ENCODE results near the gene KCNIP3.

The KCNIP3 gene

GRCh38 chr2:95282458-95282857 lies 14.7 kb upstream of the KCNIP3 start:
- no peaks in the 10 kb centered on the region for H3K36me3 ChIP-seq (ENCODE audit: control insufficient read depth in 5 of 5, insufficient read depth in 5 of 5, low read length in 5 of 5)
- no peak overlapping the region for H3K4me3 ChIP-seq (ENCODE audit: low read depth in 1 of 5, low read length in 5 of 5)
- no peak overlapping the region for H3K9ac ChIP-seq (ENCODE audit: low read length in 5 of 5)
- no peak overlapping the region for H3K27ac ChIP-seq (ENCODE audit: low read depth, low read length)
- no peaks in the 10 kb centered on the region for H3K4me1 ChIP-seq (ENCODE audit: control insufficient read depth in 5 of 5, insufficient read depth in 5 of 5, low read length in 5 of 5)
- peaks cover 0 to 4% (median 0%) of the 10 kb centered on the region in 5 donors for H3K9me3 ChIP-seq (ENCODE audit: control insufficient read depth in 5 of 5, low read length in 5 of 5)
- no peaks in the 10 kb centered on the region for H3K27me3 ChIP-seq (ENCODE audit: control insufficient read depth in 5 of 5, insufficient read depth in 4 of 5, low read length in 5 of 5)

GRCh38 chr2:95283562-95283961 lies 13.6 kb upstream of the KCNIP3 start:
- Histone ChIP-seq H3K27ac (ENCODE audit: low read depth, low read length) (no peak overlapping the region), H3K9ac (ENCODE audit: low read length in 5 of 5) (no peak overlapping the region), H3K27me3 (ENCODE audit: control insufficient read depth in 5 of 5, insufficient read depth in 4 of 5, low read length in 5 of 5) (no peaks in the 10 kb centered on the region), H3K4me1 (ENCODE audit: control insufficient read depth in 5 of 5, insufficient read depth in 5 of 5, low read length in 5 of 5) (no peaks in the 10 kb centered on the region), H3K36me3 (ENCODE audit: control insufficient read depth in 5 of 5, insufficient read depth in 5 of 5, low read length in 5 of 5) (no peaks in the 10 kb centered on the region), H3K9me3 (ENCODE audit: control insufficient read depth in 5 of 5, low read length in 5 of 5) (no peaks in the 10 kb centered on the region), H3K4me3 (ENCODE audit: low read depth in 1 of 5, low read length in 5 of 5) (no peak overlapping the region)

GRCh38 chr2:95284886-95285541 lies 12.1 kb upstream of the KCNIP3 start:
- no peaks in the 10 kb centered on the region for H3K4me1 ChIP-seq (ENCODE audit: control insufficient read depth in 5 of 5, insufficient read depth in 5 of 5, low read length in 5 of 5)

GRCh38 chr2:95285542-95285932 lies 11.6 kb upstream of the KCNIP3 start:
- Histone ChIP-seq H3K4me1 (ENCODE audit: control insufficient read depth in 5 of 5, insufficient read depth in 5 of 5, low read length in 5 of 5) (no peaks in the 10 kb centered on the region), H3K9me3 (ENCODE audit: control insufficient read depth in 5 of 5, low read length in 5 of 5) (peaks cover 0 to 8% (median 6%) of the 10 kb centered on the region in 5 donors), H3K27me3 (ENCODE audit: control insufficient read depth in 5 of 5, insufficient read depth in 4 of 5, low read length in 5 of 5) (no peaks in the 10 kb centered on the region), H3K36me3 (ENCODE audit: control insufficient read depth in 5 of 5, insufficient read depth in 5 of 5, low read length in 5 of 5) (no peaks in the 10 kb centered on the region), H3K4me3 (ENCODE audit: low read depth in 1 of 5, low read length in 5 of 5) (no peak overlapping the region), H3K9ac (ENCODE audit: low read length in 5 of 5) (no peak overlapping the region), H3K27ac (ENCODE audit: low read depth, low read length) (no peak overlapping the region)

More at GRCh38 chr2:95284886-95285541, 12.1 kb upstream of the KCNIP3 start:
- no peak overlapping the region for H3K4me3 ChIP-seq (ENCODE audit: low read depth in 1 of 5, low read length in 5 of 5)
- no peak overlapping the region for H3K9ac ChIP-seq (ENCODE audit: low read length in 5 of 5)
- no peaks in the 10 kb centered on the region for H3K27me3 ChIP-seq (ENCODE audit: control insufficient read depth in 5 of 5, insufficient read depth in 4 of 5, low read length in 5 of 5)
- no peak overlapping the region for H3K27ac ChIP-seq (ENCODE audit: low read depth, low read length)
- H3K9me3 ChIP-seq (ENCODE audit: control insufficient read depth in 5 of 5, low read length in 5 of 5) = peaks cover 0 to 3% (median under 1%) of the 10 kb centered on the region in 5 donors
- no peaks in the 10 kb centered on the region for H3K36me3 ChIP-seq (ENCODE audit: control insufficient read depth in 5 of 5, insufficient read depth in 5 of 5, low read length in 5 of 5)

- H3K9ac ChIP-seq (ENCODE audit: low read length in 5 of 5) = no peak overlapping the region
- H3K4me3 ChIP-seq (ENCODE audit: low read depth in 1 of 5, low read length in 5 of 5) = no peak overlapping the region
- H3K27me3 ChIP-seq (ENCODE audit: control insufficient read depth in 5 of 5, insufficient read depth in 4 of 5, low read length in 5 of 5) = no peaks in the 10 kb centered on the region
- no peaks in the 10 kb centered on the region for H3K4me1 ChIP-seq (ENCODE audit: control insufficient read depth in 5 of 5, insufficient read depth in 5 of 5, low read length in 5 of 5)
- no peaks in the 10 kb centered on the region for H3K36me3 ChIP-seq (ENCODE audit: control insufficient read depth in 5 of 5, insufficient read depth in 5 of 5, low read length in 5 of 5)
- H3K9me3 ChIP-seq (ENCODE audit: control insufficient read depth in 5 of 5, low read length in 5 of 5) = peaks cover 0 to 25% (median 16%) of the 10 kb centered on the region in 5 donors
- no peak overlapping the region for H3K27ac ChIP-seq (ENCODE audit: low read depth, low read length)
Measured at GRCh38 chr2:95287336-95287735, 9.8 kb upstream of the KCNIP3 start.

- no peaks in the 10 kb centered on the region for H3K36me3 ChIP-seq (ENCODE audit: control insufficient read depth in 5 of 5, insufficient read depth in 5 of 5, low read length in 5 of 5)
- H3K4me1 ChIP-seq (ENCODE audit: control insufficient read depth in 5 of 5, insufficient read depth in 5 of 5, low read length in 5 of 5) = no peaks in the 10 kb centered on the region
- no peaks in the 10 kb centered on the region for H3K27me3 ChIP-seq (ENCODE audit: control insufficient read depth in 5 of 5, insufficient read depth in 4 of 5, low read length in 5 of 5)
- H3K9me3 ChIP-seq (ENCODE audit: control insufficient read depth in 5 of 5, low read length in 5 of 5) = peaks cover 0 to 29% (median 16%) of the 10 kb centered on the region in 5 donors
- no peak overlapping the region for H3K27ac ChIP-seq (ENCODE audit: low read depth, low read length)
- no peak overlapping the region for H3K4me3 ChIP-seq (ENCODE audit: low read depth in 1 of 5, low read length in 5 of 5)
- H3K9ac ChIP-seq (ENCODE audit: low read length in 5 of 5) = no peak overlapping the region
Measured at GRCh38 chr2:95287806-95288205, 9.3 kb upstream of the KCNIP3 start.

- Histone ChIP-seq H3K27ac (ENCODE audit: low read depth, low read length) (no peak overlapping the region), H3K27me3 (ENCODE audit: control insufficient read depth in 5 of 5, insufficient read depth in 4 of 5, low read length in 5 of 5) (no peaks in the 10 kb centered on the region), H3K4me1 (ENCODE audit: control insufficient read depth in 5 of 5, insufficient read depth in 5 of 5, low read length in 5 of 5) (no peaks in the 10 kb centered on the region), H3K36me3 (ENCODE audit: control insufficient read depth in 5 of 5, insufficient read depth in 5 of 5, low read length in 5 of 5) (no peaks in the 10 kb centered on the region), H3K9ac (ENCODE audit: low read length in 5 of 5) (no peak overlapping the region), H3K9me3 (ENCODE audit: control insufficient read depth in 5 of 5, low read length in 5 of 5) (peaks cover 0 to 31% (median 16%) of the 10 kb centered on the region in 5 donors), H3K4me3 (ENCODE audit: low read depth in 1 of 5, low read length in 5 of 5) (no peak overlapping the region)
Measured at GRCh38 chr2:95289253-95289652, 7.9 kb upstream of the KCNIP3 start.

- Histone ChIP-seq H3K9ac (ENCODE audit: low read length in 5 of 5) (no peak overlapping the region), H3K36me3 (ENCODE audit: control insufficient read depth in 5 of 5, insufficient read depth in 5 of 5, low read length in 5 of 5) (no peaks in the 10 kb centered on the region), H3K9me3 (ENCODE audit: control insufficient read depth in 5 of 5, low read length in 5 of 5) (peaks cover 0 to 31% (median 16%) of the 10 kb centered on the region in 5 donors), H3K27ac (ENCODE audit: low read depth, low read length) (no peak overlapping the region), H3K27me3 (ENCODE audit: control insufficient read depth in 5 of 5, insufficient read depth in 4 of 5, low read length in 5 of 5) (peaks cover 0 to 3% (median under 1%) of the 10 kb centered on the region in 5 donors), H3K4me1 (ENCODE audit: control insufficient read depth in 5 of 5, insufficient read depth in 5 of 5, low read length in 5 of 5) (no peaks in the 10 kb centered on the region), H3K4me3 (ENCODE audit: low read depth in 1 of 5, low read length in 5 of 5) (no peak overlapping the region)
Measured at GRCh38 chr2:95291222-95291621, 5.9 kb upstream of the KCNIP3 start.

- H3K9ac ChIP-seq (ENCODE audit: low read length in 5 of 5) = no peak overlapping the region
- peaks cover 5 to 10% (median 8%) of the 10 kb centered on the region in 5 donors for H3K27me3 ChIP-seq (ENCODE audit: control insufficient read depth in 5 of 5, insufficient read depth in 4 of 5, low read length in 5 of 5)
Measured at GRCh38 chr2:95292623-95293260, 4.4 kb upstream of the KCNIP3 start.

GRCh38 chr2:95294579-95295250 lies 2.4 kb upstream of the KCNIP3 start:
- Histone ChIP-seq H3K4me1 (ENCODE audit: control insufficient read depth in 5 of 5, insufficient read depth in 5 of 5, low read length in 5 of 5) (no peaks in the 10 kb centered on the region), H3K4me3 (ENCODE audit: low read depth in 1 of 5, low read length in 5 of 5) (no peak overlapping the region), H3K27me3 (ENCODE audit: control insufficient read depth in 5 of 5, insufficient read depth in 4 of 5, low read length in 5 of 5) (peaks cover 5 to 25% (median 13%) of the 10 kb centered on the region in 5 donors), H3K36me3 (ENCODE audit: control insufficient read depth in 5 of 5, insufficient read depth in 5 of 5, low read length in 5 of 5) (no peaks in the 10 kb centered on the region), H3K9ac (ENCODE audit: low read length in 5 of 5) (no peak overlapping the region), H3K9me3 (ENCODE audit: control insufficient read depth in 5 of 5, low read length in 5 of 5) (peaks cover 0 to 31% (median 16%) of the 10 kb centered on the region in 5 donors), H3K27ac (ENCODE audit: low read depth, low read length) (no peak overlapping the region)

More at GRCh38 chr2:95292623-95293260, 4.4 kb upstream of the KCNIP3 start:
- no peaks in the 10 kb centered on the region for H3K4me1 ChIP-seq (ENCODE audit: control insufficient read depth in 5 of 5, insufficient read depth in 5 of 5, low read length in 5 of 5)
- no peak overlapping the region for H3K27ac ChIP-seq (ENCODE audit: low read depth, low read length)
- H3K4me3 ChIP-seq (ENCODE audit: low read depth in 1 of 5, low read length in 5 of 5) = no peak overlapping the region
- peaks cover 0 to 31% (median 16%) of the 10 kb centered on the region in 5 donors for H3K9me3 ChIP-seq (ENCODE audit: control insufficient read depth in 5 of 5, low read length in 5 of 5)
- no peaks in the 10 kb centered on the region for H3K36me3 ChIP-seq (ENCODE audit: control insufficient read depth in 5 of 5, insufficient read depth in 5 of 5, low read length in 5 of 5)

All from subcutaneous abdominal adipose tissue (tissue), 5 donors.